IPS-15b (cell line): Measurements from ENCODE around the gene STMND1.
"Not testable (repeated sequence)": the region's sequence is repeated elsewhere in the genome, so short reads cannot be mapped to it uniquely, and the experiment has no call there.

Experiments used
- H3K27me3 ChIP-seq: one replicate; pipeline ENCODE4 v1.6.1; 2013; ENCODE audit warnings: low read length; ENCODE audit not compliant: control insufficient read depth, insufficient read depth
- H3K36me3 ChIP-seq: one replicate; pipeline ENCODE4 v1.6.1; 2013; ENCODE audit warnings: low read length; ENCODE audit not compliant: control insufficient read depth, insufficient read depth
- H3K4me1 ChIP-seq: one replicate; pipeline ENCODE4 v1.6.1; 2013; ENCODE audit warnings: mild to moderate bottlenecking, low read length; ENCODE audit not compliant: control insufficient read depth, insufficient read depth
- H3K4me3 ChIP-seq: one replicate; pipeline ENCODE4 v1.5.1; 2013; ENCODE audit warnings: low read depth, low read length
- H3K9ac ChIP-seq: one replicate; pipeline ENCODE4 v1.6.1; 2013; ENCODE audit warnings: low read depth, mild to moderate bottlenecking, low read length
- H3K9me3 ChIP-seq: one replicate; pipeline ENCODE4 v1.6.1; 2013; ENCODE audit warnings: mild to moderate bottlenecking, low read length; ENCODE audit not compliant: control insufficient read depth, insufficient read depth

The STMND1 gene

GRCh38 chr6:17101422-17102257 is at the start of gene STMND1:
Gene STMND1 (plus strand): TSS chr6:17102050. CDS start chr6:17102258, 208 bp downstream.
- Histone ChIP-seq H3K4me1 (no peaks in the 10 kb centered on the region), H3K4me3 (peak within 1 kb of the TSS; percentile 68), H3K9me3 (no peaks in the 10 kb centered on the region), H3K36me3 (no peaks in the 10 kb centered on the region), H3K9ac (peak within 1 kb of the TSS; percentile 60), H3K27me3 (peaks cover 40% of the 10 kb centered on the region)

- Histone ChIP-seq H3K27me3 (no peaks in the 10 kb centered on the region), H3K9me3 (no peaks in the 10 kb centered on the region)
Measured at GRCh38 chr6:17054647-17055046, 47.2 kb upstream of the STMND1 start.

DNA sequence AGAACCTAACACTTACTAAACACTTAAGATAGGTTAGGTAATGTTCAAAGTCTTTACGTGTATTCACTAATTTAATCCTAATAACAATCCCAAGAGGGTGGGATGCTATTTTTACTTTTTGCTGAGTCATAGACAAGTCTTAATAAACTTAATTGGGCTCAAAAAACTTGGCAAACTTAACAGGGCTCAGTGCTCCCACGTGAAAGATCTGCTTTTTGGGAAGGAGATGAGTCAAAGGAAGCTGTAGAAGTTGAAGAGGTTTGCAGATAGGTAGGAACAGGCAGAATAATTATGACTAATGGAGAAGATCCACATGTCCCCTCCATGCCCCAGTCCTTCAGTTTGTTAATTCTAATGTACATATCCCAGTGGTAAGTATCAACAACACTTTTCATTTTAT is 44.5 kb upstream of the STMND1 start:
- H3K9me3 ChIP-seq = no peaks in the 10 kb centered on the region
- no peaks in the 10 kb centered on the region for H3K27me3 ChIP-seq
- H3K4me3 ChIP-seq = no peak overlapping the region
- H3K4me1 ChIP-seq = no peaks in the 10 kb centered on the region
- no peak overlapping the region for H3K9ac ChIP-seq
- H3K36me3 ChIP-seq = no peaks in the 10 kb centered on the region

More at GRCh38 chr6:17054647-17055046, 47.2 kb upstream of the STMND1 start:
- H3K4me1 ChIP-seq = no peaks in the 10 kb centered on the region
- no peak overlapping the region for H3K9ac ChIP-seq
- H3K4me3 ChIP-seq = no peak overlapping the region
- no peaks in the 10 kb centered on the region for H3K36me3 ChIP-seq

GRCh38 chr6:17058550-17058949 is 43.3 kb upstream of the STMND1 start:
- Histone ChIP-seq H3K9me3 (no peaks in the 10 kb centered on the region), H3K4me1 (no peaks in the 10 kb centered on the region), H3K4me3 (no peak overlapping the region), H3K27me3 (no peaks in the 10 kb centered on the region), H3K36me3 (no peaks in the 10 kb centered on the region), H3K9ac (no peak overlapping the region)

GRCh38 chr6:17059022-17059421 is 42.8 kb upstream of the STMND1 start:
- Histone ChIP-seq H3K4me1 (no peaks in the 10 kb centered on the region), H3K9ac (no peak overlapping the region), H3K9me3 (no peaks in the 10 kb centered on the region), H3K4me3 (no peak overlapping the region), H3K27me3 (no peaks in the 10 kb centered on the region), H3K36me3 (no peaks in the 10 kb centered on the region)

- no peaks in the 10 kb centered on the region for H3K27me3 ChIP-seq
- no peaks in the 10 kb centered on the region for H3K4me1 ChIP-seq
- H3K36me3 ChIP-seq = no peaks in the 10 kb centered on the region
- H3K9ac ChIP-seq = no peak overlapping the region
- no peaks in the 10 kb centered on the region for H3K9me3 ChIP-seq
- H3K4me3 ChIP-seq = no peak overlapping the region
Measured at GRCh38 chr6:17059850-17060249, 42.0 kb upstream of the STMND1 start.

DNA sequence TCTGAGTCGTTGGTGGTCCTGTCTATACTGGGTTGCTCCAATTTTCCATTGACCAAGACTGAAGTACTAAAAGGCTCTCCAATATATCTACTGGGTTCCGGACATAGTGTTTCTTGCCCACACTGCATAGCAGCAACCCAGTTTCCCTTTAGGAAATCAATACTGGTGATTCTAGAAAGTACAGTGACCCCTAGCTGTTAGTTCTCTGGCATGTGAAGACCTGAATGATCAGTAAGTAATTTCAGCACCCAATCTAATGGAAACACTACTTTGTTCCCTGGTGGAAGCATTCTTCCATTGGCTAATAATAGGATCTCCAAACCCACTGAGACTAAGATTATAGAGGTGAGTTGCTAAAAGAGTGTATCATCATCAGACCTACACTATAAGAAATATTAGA is 40.8 kb upstream of the STMND1 start:
- H3K9ac ChIP-seq = no peak overlapping the region
- H3K36me3 ChIP-seq = no peaks in the 10 kb centered on the region
- no peak overlapping the region for H3K4me3 ChIP-seq
- no peaks in the 10 kb centered on the region for H3K27me3 ChIP-seq
- H3K4me1 ChIP-seq = no peaks in the 10 kb centered on the region
- H3K9me3 ChIP-seq = no peaks in the 10 kb centered on the region

- Histone ChIP-seq H3K4me1 (no peaks in the 10 kb centered on the region), H3K9ac (no peak overlapping the region), H3K36me3 (no peaks in the 10 kb centered on the region), H3K9me3 (no peaks in the 10 kb centered on the region), H3K27me3 (no peaks in the 10 kb centered on the region), H3K4me3 (no peak overlapping the region)
Measured at GRCh38 chr6:17062871-17063440, 38.9 kb upstream of the STMND1 start.

DNA sequence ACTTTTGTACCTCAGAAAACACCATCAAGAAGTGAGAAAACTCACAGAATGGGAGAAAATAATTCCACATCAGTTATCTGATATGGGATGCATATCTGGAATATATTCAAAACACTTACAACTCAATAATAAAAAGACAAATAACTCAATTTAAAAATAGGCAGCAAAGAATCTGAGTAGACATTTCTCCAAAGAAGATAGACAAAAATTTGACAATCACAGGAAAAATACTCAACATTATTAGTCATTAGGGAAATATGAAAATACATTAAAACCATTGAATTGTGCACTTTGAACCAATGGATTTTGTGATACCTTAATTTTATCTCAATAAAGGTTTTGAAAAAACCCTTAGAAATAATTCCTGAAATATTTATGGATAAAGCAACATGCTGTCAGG is 36.9 kb upstream of the STMND1 start:
- H3K9me3 ChIP-seq = no peaks in the 10 kb centered on the region
- no peak overlapping the region for H3K9ac ChIP-seq
- H3K4me1 ChIP-seq = no peaks in the 10 kb centered on the region
- no peaks in the 10 kb centered on the region for H3K36me3 ChIP-seq
- H3K4me3 ChIP-seq = no peak overlapping the region
- H3K27me3 ChIP-seq = no peaks in the 10 kb centered on the region

GRCh38 chr6:17066610-17067009 is 35.2 kb upstream of the STMND1 start:
- Histone ChIP-seq H3K4me3 (no peak overlapping the region), H3K36me3 (no peaks in the 10 kb centered on the region)

GRCh38 chr6:17068972-17069371 is 32.9 kb upstream of the STMND1 start:
- not testable (repeated sequence) for H3K36me3 ChIP-seq, H3K4me3 ChIP-seq, H3K9me3 ChIP-seq, H3K9ac ChIP-seq, H3K27me3 ChIP-seq, H3K4me1 ChIP-seq

More at GRCh38 chr6:17066610-17067009, 35.2 kb upstream of the STMND1 start:
- H3K9ac ChIP-seq = no peak overlapping the region
- H3K27me3 ChIP-seq = no peaks in the 10 kb centered on the region
- no peaks in the 10 kb centered on the region for H3K4me1 ChIP-seq
- H3K9me3 ChIP-seq = no peaks in the 10 kb centered on the region

DNA sequence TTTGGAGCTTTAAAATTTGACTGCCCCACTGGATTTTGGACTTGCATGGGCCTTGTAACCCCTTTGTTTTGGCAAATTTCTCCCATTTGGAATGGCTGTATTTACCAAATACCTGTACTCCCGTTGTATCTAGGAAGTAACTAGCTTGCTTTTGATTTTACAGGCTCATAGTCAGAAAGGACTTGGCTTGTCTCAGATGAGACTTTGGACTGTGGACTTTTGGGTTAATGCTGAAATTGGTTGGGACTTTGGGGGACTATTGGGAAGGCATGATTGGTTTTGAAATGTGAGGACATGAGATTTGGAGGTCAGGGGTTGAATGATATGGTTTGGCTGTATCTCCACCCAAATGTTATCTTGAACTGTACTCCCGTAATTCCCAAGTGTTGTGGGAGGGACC is 31.4 kb upstream of the STMND1 start:
- not testable (repeated sequence) for H3K4me1 ChIP-seq, H3K4me3 ChIP-seq, H3K9me3 ChIP-seq, H3K36me3 ChIP-seq, H3K27me3 ChIP-seq, H3K9ac ChIP-seq
